Bronchial epithelial cell (primary cell): ENCODE measurements around the gene NUBPL. TPM values are rescaled to one million over a fixed set of nuclear protein-coding genes. Genes with fewer than 3 reads are reported as not detected.
"Not testable (repeated sequence)": the region's sequence is repeated elsewhere in the genome, so short reads cannot be mapped to it uniquely, and the experiment has no call there.

Experiments
- DNase-seq: peaks from one replicate; pipeline ENCODE4 v3.0.0-alpha.2; 2010; ENCODE audit warnings: low read depth
- FAIRE-seq: peaks from 2 replicates; lab custom pipeline; 2011; peaks lifted over from hg19 to GRCh38; lab: Jason Lieb, UNC
- H3K27me3 ChIP-seq: 2 replicates; pipeline ENCODE4 v1.5.1; 2011; ENCODE audit warnings: low read length; ENCODE audit not compliant: control insufficient read depth, insufficient read depth
- H3K36me3 ChIP-seq: 2 replicates; pipeline ENCODE4 v1.5.1; 2011; ENCODE audit warnings: low read length; ENCODE audit not compliant: control insufficient read depth, insufficient read depth
- H3K4me3 ChIP-seq: 2 replicates; pipeline ENCODE4 v1.5.1; 2011; ENCODE audit warnings: mild to moderate bottlenecking, low read depth, low read length, control low read depth
- CTCF ChIP-seq: IDR thresholded peaks from 2 replicates; pipeline ENCODE4 v1.5.1; 2011; ENCODE audit warnings: mild to moderate bottlenecking, moderate library complexity, low read length, control low read depth, inconsistent platforms; ENCODE audit not compliant: insufficient read depth, severe bottlenecking
- total RNA-seq: library from RNA; depleted of rRNA; stranded (reverse); fragments of >200 nt; gene quantifications from 2 replicates; pipeline ENCODE4 v1.2.1, GENCODE V29; 2014

The NUBPL gene
- total RNA-seq, 1 donor from 2014 or later = 12.4 TPM

DNA sequence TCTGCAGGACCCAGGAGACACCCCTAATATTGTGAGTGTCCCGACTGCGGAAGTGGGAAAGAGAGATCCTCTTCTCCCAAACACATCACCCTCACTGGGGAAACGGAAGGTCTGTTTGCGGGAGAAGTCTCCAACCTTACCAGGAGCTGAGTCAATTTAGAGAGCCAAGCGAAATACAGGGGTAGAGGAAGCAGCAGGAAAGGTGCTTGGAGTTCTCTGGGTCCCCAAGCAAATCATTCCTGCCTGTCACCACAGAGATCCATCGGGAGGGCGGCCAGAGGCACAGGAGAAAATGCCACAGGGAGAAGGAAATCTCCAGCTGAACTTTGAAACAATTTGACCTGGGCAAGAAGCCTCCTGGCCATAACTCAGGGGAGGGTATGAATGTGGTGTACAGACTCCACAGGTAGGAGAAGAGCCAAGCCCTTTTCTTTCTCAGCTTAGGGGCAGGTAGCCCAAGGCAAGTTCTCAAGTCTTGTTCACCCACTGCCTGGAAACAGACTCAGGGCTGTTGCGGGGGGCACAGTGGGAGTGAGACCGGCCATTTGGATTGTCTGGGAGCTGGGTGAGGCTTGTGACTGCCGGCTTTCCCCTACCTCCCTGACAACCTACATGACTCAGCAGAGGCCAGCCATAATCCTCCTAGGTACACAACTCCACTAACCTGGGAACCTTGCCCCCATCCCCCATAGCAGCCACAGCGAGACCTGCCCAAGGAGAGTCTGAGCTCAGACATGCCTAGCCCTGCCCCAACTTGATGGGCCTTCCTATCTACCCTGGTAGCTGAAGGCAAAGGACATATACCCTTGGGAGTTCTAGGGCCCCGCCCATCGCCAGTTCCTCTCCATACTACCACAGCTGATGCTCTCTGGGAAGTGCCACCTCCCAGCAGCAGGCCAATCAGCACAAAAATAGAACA lies 304.0 kb downstream of the NUBPL start:
- peak; percentile 97 for DNase-seq

GRCh38 chr14:31867570-31867969 lies 306.4 kb downstream of the NUBPL start:
- DNase-seq (no peak), FAIRE-seq (no peak)
- Histone ChIP-seq H3K36me3 (no peaks in the 10 kb centered on the region), H3K27me3 (no peaks in the 10 kb centered on the region), H3K4me3 (no peak overlapping the region)
- TF ChIP-seq CTCF = no peak

More for the DNA sequence above, 304.0 kb downstream of the NUBPL start:
- no peak for FAIRE-seq
- Histone ChIP-seq H3K4me3 (no peak overlapping the region), H3K36me3 (no peaks in the 10 kb centered on the region), H3K27me3 (no peaks in the 10 kb centered on the region)
- TF ChIP-seq CTCF = no peak

GRCh38 chr14:31868096-31868495 lies 306.9 kb downstream of the NUBPL start:
- FAIRE-seq, H3K36me3 ChIP-seq, DNase-seq, H3K4me3 ChIP-seq, H3K27me3 ChIP-seq: not testable (repeated sequence)

DNA sequence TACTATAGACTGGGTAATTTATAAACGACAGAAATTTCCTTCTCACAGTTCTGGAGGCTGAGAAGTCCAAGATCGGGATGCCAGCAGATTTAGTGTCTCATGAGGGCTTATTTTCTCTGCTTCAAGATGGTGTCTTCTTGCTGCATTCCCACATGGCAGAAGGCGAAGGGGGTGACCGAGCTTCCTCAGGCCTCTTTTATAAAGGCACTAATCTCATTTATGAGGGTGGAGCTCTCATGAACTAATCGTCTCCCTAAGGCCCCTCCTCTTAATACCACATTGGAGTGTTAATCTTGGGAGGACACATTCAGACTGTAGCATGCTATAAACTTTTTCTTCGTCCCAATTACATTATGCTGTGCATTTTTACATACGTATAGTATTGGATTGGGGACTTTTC lies 315.5 kb downstream of the NUBPL start:
- FAIRE-seq (no peak), DNase-seq (no peak)
- H3K4me3 ChIP-seq = no peak overlapping the region
- TF ChIP-seq CTCF = no peak
- no peaks in the 10 kb centered on the region for H3K27me3 ChIP-seq
- no peaks in the 10 kb centered on the region for H3K36me3 ChIP-seq

- no peak overlapping the region for H3K4me3 ChIP-seq
- DNase-seq = no peak
- no peak for TF ChIP-seq CTCF
- FAIRE-seq = no peak
- H3K36me3 ChIP-seq = no peaks in the 10 kb centered on the region
- no peaks in the 10 kb centered on the region for H3K27me3 ChIP-seq
Measured at GRCh38 chr14:31877255-31877798, 316.1 kb downstream of the NUBPL start.

GRCh38 chr14:31879661-31880348 lies 318.6 kb downstream of the NUBPL start:
- DNase-seq = no peak
- FAIRE-seq = no peak
- no peak overlapping the region for H3K4me3 ChIP-seq
- H3K27me3 ChIP-seq = no peaks in the 10 kb centered on the region
- no peak for TF ChIP-seq CTCF
- H3K36me3 ChIP-seq = no peaks in the 10 kb centered on the region
